GM21390 (cell line): ENCODE results near the gene VTI1A.

ENCODE experiments used
- ATAC-seq: cut with Tn5 transposase; IDR thresholded peaks from one replicate; pipeline ENCODE4 v1.9.1; 2021; ENCODE audit not compliant: unreplicated experiment

The VTI1A gene

DNA sequence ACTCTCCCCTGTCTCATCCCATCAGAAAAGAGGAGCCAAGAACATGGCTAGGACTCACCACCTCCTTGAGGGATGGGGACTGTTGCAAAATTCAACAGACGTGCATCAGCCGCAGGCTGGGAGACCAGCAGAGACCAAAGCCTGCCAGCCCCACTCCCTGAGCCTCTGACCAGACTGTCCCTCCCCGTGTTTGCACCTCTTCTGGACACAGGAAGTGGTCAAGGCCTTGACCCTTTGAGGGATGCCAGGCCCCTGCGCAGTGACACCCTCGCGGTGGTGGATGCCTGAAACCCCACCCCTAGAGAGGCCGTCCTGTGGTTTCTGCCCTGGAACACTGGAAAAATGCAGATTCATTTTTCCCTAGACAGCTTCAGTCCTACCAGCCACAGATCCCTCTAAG, 374.6 kb downstream of the VTI1A start:
- ATAC-seq: no peak

DNA sequence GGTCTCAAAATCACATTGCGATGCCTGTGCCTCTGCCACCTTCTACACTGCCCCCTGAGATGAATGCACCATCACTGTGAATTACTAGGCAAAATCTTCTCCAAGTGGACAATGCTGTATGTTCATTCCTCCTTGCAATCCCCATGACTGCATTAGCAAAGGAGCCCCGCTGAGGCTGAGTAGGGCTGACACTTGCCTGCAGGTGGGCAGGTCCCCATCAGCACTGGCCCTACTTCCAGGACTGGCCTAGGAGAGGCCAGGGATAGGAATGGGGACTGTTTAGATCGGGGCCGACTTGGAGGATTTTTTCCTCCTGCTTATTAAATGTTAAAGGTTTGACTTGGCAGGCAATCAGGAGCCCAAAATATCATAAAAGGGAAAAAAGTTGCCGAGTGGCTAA, 376.0 kb downstream of the VTI1A start:
- ATAC-seq: no peak

DNA sequence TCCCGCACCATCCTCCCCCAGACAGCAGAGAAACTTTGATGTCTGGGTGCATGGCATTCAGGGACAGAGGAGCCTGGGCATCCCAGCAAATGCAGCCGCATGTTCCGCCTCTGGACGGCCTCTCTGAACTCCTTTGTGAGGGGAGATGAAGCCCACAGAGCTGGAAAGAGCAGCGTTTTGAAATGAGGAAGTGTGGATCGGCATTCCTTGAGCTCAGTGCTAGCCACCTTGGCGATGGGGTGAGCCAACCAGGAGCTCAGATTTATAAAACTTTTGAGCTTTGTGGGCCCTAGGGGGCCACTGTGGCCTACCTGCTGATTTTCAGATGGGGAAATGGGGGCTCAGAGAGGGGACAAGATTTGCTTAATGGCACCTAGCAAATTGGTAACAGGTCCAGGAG, 376.6 kb downstream of the VTI1A start:
- ATAC-seq: no peak

DNA sequence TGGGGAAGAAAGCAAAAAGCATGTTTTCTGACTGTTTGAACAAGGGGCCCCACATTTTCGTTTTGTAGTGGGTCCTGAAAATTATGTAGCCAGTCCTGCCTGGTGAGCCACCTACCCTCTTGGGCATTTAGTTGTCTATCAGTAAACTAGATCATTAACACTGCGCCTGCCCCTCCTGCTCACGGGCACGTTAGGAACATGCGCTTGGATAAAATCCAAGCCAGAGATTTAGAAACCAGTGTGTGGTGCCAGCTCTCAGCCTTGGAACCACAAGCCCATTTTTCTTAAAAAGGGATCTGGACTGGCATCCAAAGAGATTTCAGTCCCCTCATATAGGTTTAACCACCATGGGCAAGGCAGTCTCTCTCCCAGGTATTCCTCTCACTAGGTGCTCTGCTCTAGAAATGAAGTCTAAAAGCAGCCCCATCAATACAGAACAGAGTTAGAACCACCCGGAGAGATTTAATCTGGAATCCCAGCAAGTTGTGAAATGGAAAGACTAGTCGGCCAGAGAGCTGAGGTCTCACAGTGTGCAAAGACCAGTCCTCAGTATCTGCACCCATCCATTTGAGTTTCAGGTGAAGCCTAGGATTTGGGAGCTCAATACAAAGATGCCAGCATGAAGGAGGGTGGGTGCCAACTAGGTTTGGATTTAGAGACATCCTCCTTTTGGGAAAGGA, 379.1 kb downstream of the VTI1A start:
- ATAC-seq: no peak

DNA sequence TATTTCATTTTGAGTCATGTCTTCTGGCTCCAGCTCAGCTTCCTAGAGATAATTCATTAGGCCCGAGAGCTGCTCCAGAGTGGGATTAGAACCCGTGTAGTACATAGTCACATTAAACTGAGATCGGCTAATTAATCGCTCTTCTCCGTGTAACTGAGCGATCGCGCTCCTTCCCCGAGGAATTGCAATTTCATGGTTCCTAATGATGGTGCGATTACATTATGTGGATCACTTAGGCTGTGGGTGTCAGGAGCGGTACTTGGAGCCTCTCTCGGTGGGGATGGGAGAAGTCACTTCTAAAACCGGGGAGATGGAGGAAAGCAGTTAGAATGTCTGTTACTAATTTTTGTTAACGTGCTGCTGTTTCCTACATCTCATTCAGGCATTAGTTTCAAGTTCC, 380.1 kb downstream of the VTI1A start:
- ATAC-seq: no peak

DNA sequence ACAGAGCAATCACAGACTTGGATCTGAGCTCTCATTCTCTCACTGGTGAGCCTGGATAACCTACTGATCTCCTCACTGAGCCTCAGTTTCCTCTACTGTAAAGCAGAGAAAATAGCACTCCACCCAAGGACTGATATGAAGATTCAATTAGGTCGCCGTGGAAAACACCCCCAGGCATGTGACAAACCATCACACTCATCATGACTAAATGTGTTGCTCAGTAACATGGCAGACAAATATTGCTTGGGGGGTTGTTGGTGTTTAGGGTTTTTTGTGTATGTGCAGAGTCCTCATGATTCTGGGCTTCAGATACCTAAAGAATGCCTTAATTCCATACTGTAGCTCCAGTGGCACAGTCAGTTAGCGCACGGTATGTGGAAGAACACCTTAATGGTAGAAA, 380.9 kb downstream of the VTI1A start:
- ATAC-seq: no peak

DNA sequence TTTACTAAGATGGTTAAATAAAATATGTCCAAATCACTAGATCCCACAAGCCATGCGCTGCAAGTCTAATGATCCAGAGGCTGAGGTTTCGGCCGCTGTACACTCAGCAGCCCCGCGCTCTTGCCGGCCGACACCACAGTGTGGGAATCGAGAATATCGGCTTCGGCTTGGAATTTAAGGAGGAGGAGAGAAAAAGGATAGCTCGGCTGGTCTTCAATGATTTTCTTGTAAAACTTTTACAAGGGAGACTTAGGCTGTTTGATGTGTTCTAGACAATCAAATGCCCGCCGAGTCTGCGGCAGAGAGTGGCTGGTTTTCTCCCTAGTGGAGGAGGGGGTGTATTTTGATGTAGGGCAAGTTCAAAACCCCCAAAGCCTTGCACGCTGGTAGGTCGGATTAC, 384.8 kb downstream of the VTI1A start:
- ATAC-seq: no peak

DNA sequence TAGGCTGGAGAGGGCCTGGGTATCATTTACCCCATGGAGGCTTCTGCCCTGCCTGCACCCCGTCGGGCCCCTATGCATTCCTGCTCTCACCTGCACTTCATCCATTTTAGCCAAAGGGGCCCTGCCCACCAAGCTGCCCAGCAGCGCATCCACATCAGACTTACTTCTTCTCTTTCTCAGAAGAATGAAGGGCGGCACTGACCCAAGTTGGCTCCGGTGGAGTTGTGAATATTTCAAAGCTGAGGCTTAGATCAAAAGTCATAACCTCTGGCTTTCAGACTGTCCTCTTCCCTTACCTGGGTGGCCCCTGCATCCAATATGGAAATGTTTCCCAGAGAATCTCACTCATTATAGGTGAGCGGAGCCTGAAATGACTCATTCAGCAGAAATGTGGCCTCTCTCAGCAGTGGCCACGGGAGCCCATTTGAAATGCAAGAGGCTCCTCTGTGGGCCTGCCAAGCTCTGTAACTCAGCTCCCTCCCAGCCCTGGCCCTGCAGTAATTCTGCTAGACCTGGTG, 385.4 kb downstream of the VTI1A start:
- no peak for ATAC-seq

DNA sequence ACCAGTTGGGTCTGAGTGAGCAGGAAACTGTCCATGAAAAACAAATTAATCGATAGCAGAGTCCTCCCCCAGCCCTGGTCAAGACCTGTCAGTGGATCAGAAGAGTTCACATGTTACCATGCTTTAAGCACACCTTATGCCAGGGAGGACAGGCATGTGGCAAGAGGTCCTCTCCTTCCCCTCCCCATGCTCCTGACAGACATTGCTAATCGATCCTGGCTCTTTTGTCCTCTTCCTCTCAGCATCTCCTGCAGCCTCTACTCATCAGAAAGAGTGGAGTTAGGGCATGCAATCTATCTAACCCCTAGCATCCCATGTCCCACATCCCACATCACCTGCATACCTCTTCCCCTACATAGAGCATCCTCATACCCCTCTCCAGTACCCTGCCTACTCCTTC, 385.9 kb downstream of the VTI1A start:
- ATAC-seq: no peak

DNA sequence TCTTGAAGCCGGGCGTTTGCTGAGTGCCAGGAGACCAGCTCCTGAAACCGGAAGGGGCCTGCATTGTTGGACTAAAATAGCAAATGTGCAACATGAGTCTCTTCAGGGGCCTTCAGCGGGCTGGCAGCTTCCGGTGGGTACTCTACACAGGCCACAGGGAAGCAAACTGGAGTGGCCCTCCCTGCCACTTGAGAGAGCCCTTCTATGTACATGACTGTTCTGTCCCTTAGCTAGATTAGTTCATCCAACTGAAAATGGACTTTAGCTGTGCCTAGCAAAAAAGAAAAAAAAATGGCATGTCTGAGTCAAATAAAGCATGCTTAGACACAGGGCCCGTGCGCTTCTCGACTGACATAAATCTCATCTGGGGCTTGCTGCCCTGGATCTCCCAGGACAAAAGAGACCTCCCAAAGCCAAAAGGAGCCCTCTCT, 387.8 kb downstream of the VTI1A start:
- no peak for ATAC-seq

DNA sequence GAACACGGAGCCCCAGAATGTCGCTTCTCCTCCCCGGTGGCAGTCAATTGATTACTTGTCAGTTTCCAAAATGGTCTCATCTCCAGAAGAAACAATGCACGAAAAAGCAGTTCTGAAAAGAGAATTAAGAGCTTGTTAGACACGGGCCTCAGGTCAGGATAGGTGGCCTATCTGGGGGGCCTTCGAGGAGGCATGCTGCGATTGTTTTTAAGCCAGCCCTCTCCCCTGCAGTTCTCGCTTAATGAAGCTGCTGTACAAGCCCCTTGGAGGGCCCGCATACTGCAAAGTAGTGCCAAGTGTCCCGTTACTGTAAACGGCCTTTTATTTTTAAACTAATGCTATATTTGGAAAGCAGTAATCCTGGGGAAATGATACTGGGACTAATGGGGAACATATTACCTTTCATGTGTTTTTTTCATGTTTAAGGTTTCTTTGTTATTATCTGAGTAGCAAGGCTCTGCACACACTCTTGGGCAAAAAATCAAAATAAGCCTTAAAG, 388.3 kb downstream of the VTI1A start:
- no peak for ATAC-seq

DNA sequence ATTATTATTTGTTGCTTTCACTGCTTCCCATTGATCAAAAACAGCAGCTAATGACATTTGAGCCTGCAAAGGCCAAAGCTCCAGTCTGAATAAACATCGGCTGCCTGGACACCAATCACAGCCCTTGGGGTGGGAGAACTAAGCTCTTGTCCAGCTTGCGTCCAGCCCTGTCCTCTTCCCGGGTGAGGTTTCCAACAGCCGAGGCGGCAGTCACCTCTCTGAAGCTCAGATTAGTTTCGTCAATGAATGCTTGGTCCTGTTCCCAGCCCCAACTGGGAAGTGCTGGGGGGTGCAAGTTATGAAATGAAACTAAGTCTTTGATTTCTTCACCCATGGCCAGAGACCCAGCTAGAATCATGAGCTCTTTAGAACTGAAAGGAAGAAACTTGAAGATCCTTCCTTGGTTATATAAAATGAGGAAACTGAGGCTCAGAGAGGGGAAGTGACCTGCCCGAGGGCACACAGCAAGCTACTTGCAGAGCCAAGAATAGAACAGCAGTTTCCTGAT, 389.0 kb downstream of the VTI1A start:
- no peak for ATAC-seq

DNA sequence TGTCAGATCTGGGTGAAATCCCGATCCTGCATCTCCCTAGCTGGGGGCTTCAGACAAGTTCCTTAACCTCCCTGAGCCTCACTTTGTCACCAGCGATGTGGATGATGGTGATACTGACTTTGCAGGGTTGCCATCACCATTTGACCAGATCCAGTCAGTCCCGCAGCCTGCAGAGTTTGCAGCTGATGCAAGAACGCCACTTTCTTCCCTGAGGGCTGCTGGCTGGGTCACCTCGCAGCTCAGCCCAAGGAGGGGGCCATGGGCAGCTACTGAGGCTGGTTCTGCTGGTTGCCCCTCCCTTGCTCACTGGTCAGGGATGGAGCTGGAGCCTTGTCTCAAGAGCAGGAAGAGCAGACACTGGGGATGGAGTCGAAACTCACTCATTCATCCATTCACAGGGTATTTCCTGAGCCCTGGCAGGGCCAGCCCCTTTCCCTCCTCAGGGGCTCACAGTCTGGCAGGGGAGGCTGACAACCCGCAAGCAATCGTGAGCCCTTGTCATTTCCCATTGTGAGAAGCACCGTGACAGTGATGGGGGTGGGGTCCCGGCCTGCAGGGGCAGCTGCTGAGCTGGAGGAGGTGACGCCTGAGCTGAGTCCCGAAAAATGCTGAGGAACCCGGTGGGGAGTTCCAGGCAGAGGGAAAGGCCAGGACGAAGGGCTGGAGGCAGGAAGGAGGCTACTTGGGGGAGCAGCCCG, 391.9 kb downstream of the VTI1A start:
- no peak for ATAC-seq

DNA sequence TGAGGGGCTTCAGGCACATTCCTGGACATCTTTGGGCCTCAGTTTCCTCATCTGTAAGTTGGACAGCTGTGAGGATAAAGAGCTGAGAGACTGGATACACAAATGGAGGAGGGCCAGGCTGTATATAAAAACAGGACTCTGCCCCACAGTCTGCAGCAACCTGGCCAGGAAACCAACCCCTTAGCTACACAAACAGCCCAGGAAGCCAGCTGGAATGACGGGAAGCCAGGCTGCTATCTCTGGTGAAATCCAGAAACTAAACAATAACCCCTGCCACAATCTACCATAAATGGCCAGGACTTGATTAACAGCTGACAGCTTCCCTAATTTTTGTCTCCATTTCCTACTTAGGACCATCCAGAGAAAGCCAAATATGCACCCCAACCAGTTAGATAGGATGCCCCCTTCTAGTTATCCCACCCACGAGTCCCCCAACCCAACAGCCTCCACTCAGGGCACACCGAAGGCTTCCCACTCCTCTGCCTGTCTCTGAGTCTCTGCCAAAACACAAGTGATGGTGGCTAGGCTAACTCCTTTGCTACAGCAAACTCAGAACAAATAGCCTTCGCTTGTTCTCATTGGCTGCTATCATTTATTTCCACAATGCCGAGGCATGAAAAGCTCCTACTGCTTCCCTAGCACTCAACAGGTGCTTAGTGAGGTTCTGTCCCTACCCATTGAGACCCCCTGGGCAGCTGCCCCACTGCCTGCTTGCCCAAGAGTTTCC, 393.1 kb downstream of the VTI1A start:
- ATAC-seq: no peak

DNA sequence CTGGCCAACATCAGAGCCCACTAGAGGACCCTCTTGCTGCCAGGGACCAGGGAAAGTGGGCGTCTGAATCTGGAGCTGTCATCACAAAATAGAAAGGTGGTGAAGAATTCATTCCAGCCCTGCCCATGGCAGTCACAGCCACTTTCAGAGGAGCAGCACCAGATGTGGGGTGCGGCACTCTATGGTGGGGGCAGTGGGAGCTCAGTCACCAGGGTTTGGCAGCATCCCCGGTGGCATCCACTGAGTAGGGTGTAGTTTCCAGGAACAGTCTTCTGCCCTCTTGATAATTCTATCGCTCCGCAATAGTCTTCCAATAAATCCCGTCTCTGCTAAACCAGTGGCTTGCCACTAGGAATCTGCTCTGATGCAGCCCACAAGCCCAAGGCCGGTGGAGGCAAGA, 394.5 kb downstream of the VTI1A start:
- ATAC-seq: no peak

DNA sequence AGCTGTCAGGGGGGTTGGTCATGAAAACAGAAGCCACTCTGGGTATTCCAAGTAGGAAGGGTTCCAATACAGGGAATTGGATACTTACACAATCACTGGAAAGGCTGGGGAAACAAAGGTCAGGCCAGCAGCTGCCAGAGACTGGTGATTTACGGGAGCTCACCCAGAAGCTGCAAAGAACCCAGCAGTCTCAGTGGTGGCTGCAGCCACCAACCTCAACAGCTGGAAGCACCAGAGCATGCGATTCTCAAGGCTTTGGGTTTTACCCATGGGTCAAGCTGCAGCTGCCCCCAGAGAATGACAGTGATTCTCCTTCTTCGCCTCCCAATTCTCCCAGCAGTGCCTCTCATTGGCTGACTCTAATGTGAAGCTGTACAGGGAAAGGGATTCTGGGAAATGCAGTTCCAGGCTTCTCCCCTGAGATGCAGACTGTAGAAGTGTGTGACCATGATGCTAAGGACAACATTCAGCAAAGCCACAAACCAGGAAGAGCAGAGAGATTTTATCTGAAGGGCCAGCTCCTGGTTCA, 395.9 kb downstream of the VTI1A start:
- peak; percentile 96 for ATAC-seq

DNA sequence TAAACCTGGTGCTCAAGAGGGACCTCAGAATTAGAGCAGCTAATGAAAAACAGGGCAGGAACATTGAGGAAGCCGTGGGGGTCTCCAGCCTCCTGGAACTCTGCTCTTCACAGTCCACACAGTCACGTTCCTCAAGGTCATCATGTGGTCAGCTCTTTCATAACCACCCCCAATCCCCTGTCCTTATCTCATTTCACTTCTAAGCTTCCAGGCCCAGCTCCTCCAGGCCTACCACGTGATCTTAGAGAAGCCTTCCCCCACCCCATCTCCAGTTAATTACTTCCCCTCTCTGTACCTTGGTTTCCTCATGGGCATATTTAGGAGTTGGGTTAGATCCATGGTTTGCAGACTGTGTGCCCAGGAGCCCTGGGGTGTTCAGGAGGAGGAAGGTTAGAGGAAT, 396.6 kb downstream of the VTI1A start:
- no peak for ATAC-seq

DNA sequence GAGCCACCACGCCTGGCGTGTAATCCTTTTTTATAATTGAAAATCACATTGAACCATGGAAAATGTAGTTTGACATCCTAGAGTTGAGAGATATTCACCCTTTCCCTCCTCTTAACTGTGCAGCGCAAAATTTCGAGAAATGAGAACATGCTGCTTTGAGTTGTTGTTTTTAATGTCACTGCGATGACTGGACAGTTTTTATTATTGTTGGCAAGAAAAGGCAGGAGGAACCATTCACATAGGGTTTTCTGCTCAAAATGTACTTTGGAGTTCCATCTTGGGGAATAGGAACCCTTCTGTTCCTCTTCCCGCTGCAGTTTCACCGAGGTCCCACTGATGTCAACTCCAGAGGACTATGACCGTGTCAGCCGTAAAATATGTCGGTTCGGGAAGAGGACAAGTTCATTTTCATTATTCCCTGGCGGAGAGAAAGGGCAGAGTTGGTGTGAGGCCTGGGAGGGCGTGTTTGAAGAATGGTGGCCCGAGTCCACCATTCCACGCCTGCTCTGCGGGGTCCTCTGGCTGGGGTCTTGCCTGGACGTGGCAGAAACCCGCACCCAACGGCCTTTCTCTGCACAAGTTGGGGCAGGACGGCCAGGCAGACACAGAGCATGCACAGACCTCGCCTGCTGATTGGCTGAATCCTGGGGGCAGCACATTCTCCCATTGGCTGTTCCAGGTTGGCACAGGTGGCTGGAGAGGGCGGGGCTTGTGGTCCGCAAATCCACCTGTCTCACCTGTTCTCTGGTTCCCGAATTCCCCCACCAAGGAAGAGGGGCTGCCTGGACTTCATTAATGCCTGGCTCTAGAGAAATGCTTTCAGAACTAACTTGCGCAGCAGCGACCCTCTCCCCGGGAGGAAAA, 397.9 kb downstream of the VTI1A start:
- no peak for ATAC-seq

DNA sequence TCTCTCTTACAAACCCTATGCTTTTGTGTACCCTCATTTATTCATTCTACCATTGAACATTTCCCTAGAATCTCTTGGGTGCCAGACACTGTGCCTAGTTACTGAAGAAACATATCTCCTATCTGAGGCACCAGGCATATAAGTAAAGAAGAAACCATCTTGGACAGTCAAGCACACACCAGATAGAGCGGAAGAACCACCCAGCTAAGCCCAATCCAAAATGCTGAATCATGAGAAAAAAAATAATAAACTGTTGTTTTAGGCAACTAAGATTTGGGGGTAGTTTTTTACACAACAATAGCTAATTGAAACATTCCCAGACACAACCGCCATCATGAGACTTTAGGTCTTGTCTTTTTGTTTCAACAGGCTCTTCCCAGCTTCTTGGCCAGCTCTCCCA, 400.8 kb downstream of the VTI1A start:
- no peak for ATAC-seq

DNA sequence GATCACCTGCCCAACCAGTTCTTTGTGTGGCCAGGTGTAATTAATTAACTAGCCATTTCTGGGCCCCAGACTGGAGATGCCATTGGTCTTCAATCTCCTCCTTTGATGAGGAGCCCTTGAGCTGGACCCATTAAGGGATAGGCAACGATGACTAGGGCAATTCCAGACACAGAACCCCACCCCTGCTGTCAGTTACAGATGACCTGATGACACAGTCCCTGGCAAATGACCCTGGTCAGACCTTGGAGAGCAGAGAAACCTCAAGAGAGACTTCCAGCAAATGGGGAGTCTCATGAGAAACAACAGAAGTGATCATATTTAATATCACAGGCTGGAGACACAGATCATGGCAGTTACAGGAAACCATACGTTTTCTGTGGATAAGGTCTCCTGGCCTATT, 401.2 kb downstream of the VTI1A start:
- no peak for ATAC-seq
